Stimulated activated CD4-positive, alpha-beta T cell treated with anti-CD3 and anti-CD28 coated beads, TNF-alpha, amount 100 ng/mL, for 1 hour (primary cell): ENCODE results near the gene REV1.
"Not testable (repeated sequence)": the region's sequence is repeated elsewhere in the genome, so short reads cannot be mapped to it uniquely, and the experiment has no call there.

ENCODE experiments used
- DNase-seq, 3 donors: peaks; one replicate each; pipeline ENCODE4 v3.0.0-alpha.2; 2020; ENCODE audit warnings: low read depth in 3 of 3, low spot score in 1 of 3

REV1 gene

GRCh38 chr2:99487906-99488305, 1.9 kb downstream of the REV1 start:
- no peak for DNase-seq

- no peak for DNase-seq
Observed at GRCh38 chr2:99485824-99486223, 4.0 kb downstream of the REV1 start.

GRCh38 chr2:99485411-99485810, 4.4 kb downstream of the REV1 start:
- no peak for DNase-seq

GRCh38 chr2:99484205-99484604, 5.6 kb downstream of the REV1 start:
- DNase-seq, result no peak

GRCh38 chr2:99481941-99482340, 7.9 kb downstream of the REV1 start:
- DNase-seq, result no peak

- no peak for DNase-seq
Observed at GRCh38 chr2:99481527-99481926, 8.3 kb downstream of the REV1 start.

- DNase-seq, result no peak
Observed at GRCh38 chr2:99480390-99480789, 9.4 kb downstream of the REV1 start.

- no peak for DNase-seq
Observed at GRCh38 chr2:99478632-99479031, 11.2 kb downstream of the REV1 start.

GRCh38 chr2:99477054-99477453, 12.8 kb downstream of the REV1 start:
- DNase-seq, result no peak

- DNase-seq, result no peak
Observed at GRCh38 chr2:99476629-99477028, 13.2 kb downstream of the REV1 start.

GRCh38 chr2:99475095-99475494, 14.7 kb downstream of the REV1 start:
- DNase-seq, result not testable (repeated sequence)

GRCh38 chr2:99473518-99474083, 16.2 kb downstream of the REV1 start:
- DNase-seq, result no peak

GRCh38 chr2:99472600-99472960, 17.2 kb downstream of the REV1 start:
- no peak for DNase-seq

- DNase-seq, result no peak
Observed at GRCh38 chr2:99471654-99472599, 17.9 kb downstream of the REV1 start.

GRCh38 chr2:99470957-99471356, 18.9 kb downstream of the REV1 start:
- DNase-seq, result no peak

GRCh38 chr2:99470459-99470858, 19.4 kb downstream of the REV1 start:
- DNase-seq, result not testable (repeated sequence)

- DNase-seq, result no peak
Observed at GRCh38 chr2:99469394-99469793, 20.4 kb downstream of the REV1 start.

GRCh38 chr2:99468155-99468554, 21.7 kb downstream of the REV1 start:
- no peak for DNase-seq

- no peak for DNase-seq
Observed at GRCh38 chr2:99467390-99467789, 22.4 kb downstream of the REV1 start.

- DNase-seq, result no peak
Observed at GRCh38 chr2:99461828-99462483, 27.9 kb downstream of the REV1 start.

GRCh38 chr2:99458529-99458928, 31.3 kb downstream of the REV1 start:
- no peak for DNase-seq

GRCh38 chr2:99451686-99452085, 38.1 kb downstream of the REV1 start:
- DNase-seq, result no peak
